ENCODE results near the gene DLK2.
"Not testable (repeated sequence)": the region's sequence is repeated elsewhere in the genome, so short reads cannot be mapped to it uniquely, and the experiment has no call there.

DLK2 gene

GRCh38 chr6:43426928-43427405 lies 28.4 kb downstream of the DLK2 start:
- DNase-seq (ENCODE audit: low read depth) = no peak

GRCh38 chr6:43425083-43425482 lies 30.3 kb downstream of the DLK2 start:
- not testable (repeated sequence) for DNase-seq (ENCODE audit: low read depth)

GRCh38 chr6:43421831-43422230 lies 33.5 kb downstream of the DLK2 start:
- no peak for DNase-seq (ENCODE audit: low read depth)

GRCh38 chr6:43420012-43420709 lies 35.2 kb downstream of the DLK2 start:
- DNase-seq (ENCODE audit: low read depth) = no peak

GRCh38 chr6:43416935-43417334 lies 38.4 kb downstream of the DLK2 start:
- no peak for DNase-seq (ENCODE audit: low read depth)

GRCh38 chr6:43415275-43415674 lies 40.1 kb downstream of the DLK2 start:
- not testable (repeated sequence) for DNase-seq (ENCODE audit: low read depth)

GRCh38 chr6:43413002-43413401 lies 42.3 kb downstream of the DLK2 start:
- DNase-seq (ENCODE audit: low read depth) = no peak

GRCh38 chr6:43412541-43412940 lies 42.8 kb downstream of the DLK2 start:
- DNase-seq (ENCODE audit: low read depth) = no peak

GRCh38 chr6:43410776-43411175 lies 44.6 kb downstream of the DLK2 start:
- not testable (repeated sequence) for DNase-seq (ENCODE audit: low read depth)

- DNase-seq (ENCODE audit: low read depth) = no peak
Measured at GRCh38 chr6:43408259-43408658, 47.1 kb downstream of the DLK2 start.

- no peak for DNase-seq (ENCODE audit: low read depth)
Measured at GRCh38 chr6:43407296-43407695, 48.1 kb downstream of the DLK2 start.

- no peak for DNase-seq (ENCODE audit: low read depth)
Measured at GRCh38 chr6:43405354-43405753, 50.0 kb downstream of the DLK2 start.

- no peak for DNase-seq (ENCODE audit: low read depth)
Measured at GRCh38 chr6:43402820-43403219, 52.5 kb downstream of the DLK2 start.

- DNase-seq (ENCODE audit: low read depth) = no peak
Measured at GRCh38 chr6:43401730-43402129, 53.6 kb downstream of the DLK2 start.
